Measurements from ENCODE around the gene CST3.

DNA sequence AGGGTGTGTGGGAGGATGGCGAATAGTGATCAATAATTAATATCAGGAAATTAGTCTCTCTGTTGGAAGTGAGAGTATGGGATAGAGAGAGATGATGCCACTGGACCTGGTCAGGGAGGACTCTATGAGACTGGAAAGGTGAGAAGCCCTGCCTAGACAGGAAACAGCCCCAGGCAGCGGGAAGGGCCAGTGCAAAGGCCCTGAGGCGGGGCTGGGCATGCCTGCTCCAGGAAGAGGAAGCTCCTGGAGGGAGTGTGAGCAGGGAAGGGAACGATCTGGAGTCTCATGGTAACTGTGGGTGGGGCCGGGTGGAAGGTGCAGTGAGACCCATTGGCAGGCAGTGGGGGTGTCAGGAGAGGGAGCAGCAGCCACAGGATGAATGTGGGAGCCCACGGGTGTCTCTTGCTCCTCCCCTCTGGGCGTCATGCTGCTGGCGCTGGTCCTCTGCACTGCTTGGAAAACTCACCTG is 1.8 kb upstream of the CST3 start:
- TF ChIP-seq, protein P1, sequence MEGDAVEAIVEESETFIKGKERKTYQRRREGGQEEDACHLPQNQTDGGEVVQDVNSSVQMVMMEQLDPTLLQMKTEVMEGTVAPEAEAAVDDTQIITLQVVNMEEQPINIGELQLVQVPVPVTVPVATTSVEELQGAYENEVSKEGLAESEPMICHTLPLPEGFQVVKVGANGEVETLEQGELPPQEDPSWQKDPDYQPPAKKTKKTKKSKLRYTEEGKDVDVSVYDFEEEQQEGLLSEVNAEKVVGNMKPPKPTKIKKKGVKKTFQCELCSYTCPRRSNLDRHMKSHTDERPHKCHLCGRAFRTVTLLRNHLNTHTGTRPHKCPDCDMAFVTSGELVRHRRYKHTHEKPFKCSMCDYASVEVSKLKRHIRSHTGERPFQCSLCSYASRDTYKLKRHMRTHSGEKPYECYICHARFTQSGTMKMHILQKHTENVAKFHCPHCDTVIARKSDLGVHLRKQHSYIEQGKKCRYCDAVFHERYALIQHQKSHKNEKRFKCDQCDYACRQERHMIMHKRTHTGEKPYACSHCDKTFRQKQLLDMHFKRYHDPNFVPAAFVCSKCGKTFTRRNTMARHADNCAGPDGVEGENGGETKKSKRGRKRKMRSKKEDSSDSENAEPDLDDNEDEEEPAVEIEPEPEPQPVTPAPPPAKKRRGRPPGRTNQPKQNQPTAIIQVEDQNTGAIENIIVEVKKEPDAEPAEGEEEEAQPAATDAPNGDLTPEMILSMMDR (IDR thresholded peaks at IDR 0.05): no peak
- no peak for TF ChIP-seq POLR2A (IDR thresholded peaks at IDR 0.05)
